ENCODE measurements around the gene CAPN5.

CAPN5 gene

GRCh38 chr11:77063861-77064260, 2.9 kb upstream of the CAPN5 start:
- no peak for DNase-seq (ENCODE audit: low read depth in 2 of 2, low spot score in 1 of 2)

GRCh38 chr11:77064648-77065217, 2.0 kb upstream of the CAPN5 start:
- DNase-seq (ENCODE audit: low read depth in 2 of 2, low spot score in 1 of 2) = no peak

GRCh38 chr11:77065878-77066228, 918 bp upstream of the CAPN5 start:
- DNase-seq (ENCODE audit: low read depth in 2 of 2, low spot score in 1 of 2) = no peak

GRCh38 chr11:77067861-77068443, 1.2 kb downstream of the CAPN5 start:
- no peak for DNase-seq (ENCODE audit: low read depth in 2 of 2, low spot score in 1 of 2)

GRCh38 chr11:77068457-77069335, 1.9 kb downstream of the CAPN5 start:
- DNase-seq (ENCODE audit: low read depth in 2 of 2, low spot score in 1 of 2) = no peak

GRCh38 chr11:77069336-77069968, 2.7 kb downstream of the CAPN5 start:
- DNase-seq (ENCODE audit: low read depth in 2 of 2, low spot score in 1 of 2) = no peak

- no peak for DNase-seq (ENCODE audit: low read depth in 2 of 2, low spot score in 1 of 2)
Observed at GRCh38 chr11:77069969-77070582, 3.3 kb downstream of the CAPN5 start.

- DNase-seq (ENCODE audit: low read depth in 2 of 2, low spot score in 1 of 2) = no peak
Observed at GRCh38 chr11:77071077-77071476, 4.3 kb downstream of the CAPN5 start.

- no peak for DNase-seq (ENCODE audit: low read depth in 2 of 2, low spot score in 1 of 2)
Observed at GRCh38 chr11:77071671-77072605, 5.2 kb downstream of the CAPN5 start.

GRCh38 chr11:77072851-77073327, 6.1 kb downstream of the CAPN5 start:
- DNase-seq (ENCODE audit: low read depth in 2 of 2, low spot score in 1 of 2) = no peak

- no peak for DNase-seq (ENCODE audit: low read depth in 2 of 2, low spot score in 1 of 2)
Observed at GRCh38 chr11:77073328-77074001, 6.7 kb downstream of the CAPN5 start.

GRCh38 chr11:77074205-77074604, 7.4 kb downstream of the CAPN5 start:
- no peak for DNase-seq (ENCODE audit: low read depth in 2 of 2, low spot score in 1 of 2)

- no peak for DNase-seq (ENCODE audit: low read depth in 2 of 2, low spot score in 1 of 2)
Observed at GRCh38 chr11:77074626-77075221, 8.0 kb downstream of the CAPN5 start.

- DNase-seq (ENCODE audit: low read depth in 2 of 2, low spot score in 1 of 2) = no peak
Observed at GRCh38 chr11:77075425-77075905, 8.7 kb downstream of the CAPN5 start.

- no peak for DNase-seq (ENCODE audit: low read depth in 2 of 2, low spot score in 1 of 2)
Observed at GRCh38 chr11:77079666-77080065, 12.9 kb downstream of the CAPN5 start.

GRCh38 chr11:77080643-77081210, 14.0 kb downstream of the CAPN5 start:
- DNase-seq (ENCODE audit: low read depth in 2 of 2, low spot score in 1 of 2) = no peak

- no peak for DNase-seq (ENCODE audit: low read depth in 2 of 2, low spot score in 1 of 2)
Observed at GRCh38 chr11:77081381-77081851, 14.6 kb downstream of the CAPN5 start.

- no peak for DNase-seq (ENCODE audit: low read depth in 2 of 2, low spot score in 1 of 2)
Observed at GRCh38 chr11:77081976-77082836, 15.4 kb downstream of the CAPN5 start.
